Caco-2 (cell line): ENCODE measurements around the gene CD247. TPM values are rescaled to one million over a fixed set of nuclear protein-coding genes. Genes with fewer than 3 reads are reported as not detected.
A peak's percentile ranks its signal among the peaks of the same experiment; 100 is the strongest.

ENCODE experiments used
- BruUV-seq: library from RNA; stranded (reverse); fragments of 400-500 nt; replicated peaks from 2 replicates; lab custom pipeline; 2021; lab: Mats Ljungman, UMichigan
- CTCF ChIA-PET: fragments of 300-600 bp; sonication (Branson Sonifier 250); formaldehyde crosslinking; loops from one replicate; lab custom pipeline; 2022; ENCODE audit warnings: antibody characterized with exemption; lab: Charles Lee
- POLR2A ChIA-PET: fragments of 300-600 bp; sonication (Branson Sonifier 250); formaldehyde crosslinking; loops from one replicate; lab custom pipeline; 2022; ENCODE audit warnings: antibody characterized with exemption; lab: Charles Lee
- DNase-seq, 2 experiments: peaks; one replicate each; pipeline versions ENCODE4 v3.0.0 to v3.0.0-alpha.2; 2020 to 2022
- H3K27me3 ChIP-seq: replicated peaks from 2 replicates; pipeline ENCODE4 v1.6.0; 2011; ENCODE audit warnings: low read length; ENCODE audit not compliant: control insufficient read depth, insufficient read depth
- H3K36me3 ChIP-seq: 2 replicates; pipeline ENCODE4 v1.5.1; 2011; ENCODE audit warnings: low read length; ENCODE audit not compliant: control insufficient read depth, insufficient read depth
- H3K4me1 ChIP-seq: fragments of 250-450 bp; sonication (Bioruptor Pico); 2 replicates; pipeline ENCODE4 v1.5.1; 2020; ENCODE audit warnings: mild to moderate bottlenecking
- H3K4me3 ChIP-seq: 2 replicates; pipeline ENCODE4 v1.5.1; 2011; ENCODE audit warnings: low read depth, mild to moderate bottlenecking, control low read depth, low read length
- H3K9me3 ChIP-seq: fragments of 250-450 bp; sonication (Bioruptor Pico); 2 replicates; pipeline ENCODE4 v1.5.1; 2020; ENCODE audit warnings: mild to moderate bottlenecking, moderate library complexity
- H3K27ac Mint-ChIP-seq: one replicate; pipeline ENCODE4 v1.8.0; 2022; ENCODE audit warnings: mixed read lengths; ENCODE audit not compliant: unreplicated experiment
- H3K27me3 Mint-ChIP-seq: one replicate; pipeline ENCODE4 v1.8.0; 2022; ENCODE audit warnings: mixed read lengths; ENCODE audit not compliant: insufficient read depth, unreplicated experiment
- H3K36me3 Mint-ChIP-seq: one replicate; pipeline ENCODE4 v1.8.0; 2022; ENCODE audit warnings: mild to moderate bottlenecking, mixed read lengths; ENCODE audit not compliant: insufficient read depth, unreplicated experiment
- H3K4me1 Mint-ChIP-seq: one replicate; pipeline ENCODE4 v1.8.0; 2022; ENCODE audit warnings: low read depth, mixed read lengths; ENCODE audit not compliant: unreplicated experiment
- H3K4me3 Mint-ChIP-seq: one replicate; pipeline ENCODE4 v1.8.0; 2022; ENCODE audit warnings: mild to moderate bottlenecking, moderate library complexity, mixed read lengths; ENCODE audit not compliant: unreplicated experiment
- H3K9me3 Mint-ChIP-seq: one replicate; pipeline ENCODE4 v1.8.0; 2022; ENCODE audit warnings: mixed read lengths; ENCODE audit not compliant: unreplicated experiment
- intact Hi-C: fragments of 100-400 bp; cut with micrococcal nuclease; formaldehyde crosslinking; loops from one replicate; pipeline ENCODE4 v1.10.0; 2022; ENCODE audit not compliant: unreplicated experiment
- total RNA-seq: library from RNA; stranded (reverse); gene quantifications from 2 replicates; pipeline ENCODE4 v1.2.3, GENCODE V29; 2022
- TF ChIP-seq, protein P1 (sequence below), 2 experiments: fragments of 200-600 bp in 1 of 2; IDR thresholded peaks; 1 replicate in 1 of 2; 2 replicates in 1 of 2; pipeline versions ENCODE4 v1.5.1 to v1.8.0; 2011 to 2022; ENCODE audit warnings: antibody characterized with exemption in 1 of 2, control low read depth in 1 of 2, inconsistent platforms in 1 of 2, low read depth in 1 of 2, low read length in 1 of 2, mild to moderate bottlenecking in 1 of 2, moderate library complexity in 1 of 2; ENCODE audit not compliant: insufficient read depth in 1 of 2, severe bottlenecking in 1 of 2, unreplicated experiment in 1 of 2

CD247 gene
- total RNA-seq, 1 experiment from 2014 or later = not detected

DNA sequence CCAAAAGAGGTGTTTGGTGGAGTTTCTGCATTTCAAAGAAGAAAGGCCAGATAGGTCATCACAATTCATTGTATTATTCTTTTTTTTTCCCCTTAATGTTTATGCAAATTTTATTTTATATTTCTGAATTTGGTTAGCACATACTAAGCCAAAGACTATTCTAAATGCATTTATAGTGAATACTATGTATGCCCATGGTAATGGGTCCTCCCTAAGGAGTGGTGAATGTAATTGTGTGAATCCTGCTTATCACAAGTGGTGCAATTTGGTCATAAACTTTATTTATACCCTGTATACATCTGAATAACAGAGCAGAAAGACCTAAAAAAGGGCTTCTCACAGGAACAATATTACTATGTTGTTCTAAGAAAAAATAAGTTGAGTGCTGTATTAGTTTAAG, 99.1 kb downstream of the CD247 start:
- no peaks in the 10 kb centered on the region for H3K9me3 Mint-ChIP-seq
- H3K27ac Mint-ChIP-seq = no peak overlapping the region
- H3K27me3 ChIP-seq = no peaks in the 10 kb centered on the region
- H3K36me3 Mint-ChIP-seq = peaks cover 11% of the 10 kb centered on the region
- no peaks in the 10 kb centered on the region for H3K4me1 Mint-ChIP-seq
- H3K36me3 ChIP-seq = no peaks in the 10 kb centered on the region
- H3K4me3 Mint-ChIP-seq = no peak overlapping the region
- CTCF ChIA-PET = no interaction called here
- no peak for DNase-seq
- no peak overlapping the region for H3K4me3 ChIP-seq
- intact Hi-C loops = no loop called here
- POLR2A ChIA-PET = no interaction called here
- no peaks in the 10 kb centered on the region for H3K4me1 ChIP-seq
- no peaks in the 10 kb centered on the region for H3K9me3 ChIP-seq
- TF ChIP-seq, protein P1, sequence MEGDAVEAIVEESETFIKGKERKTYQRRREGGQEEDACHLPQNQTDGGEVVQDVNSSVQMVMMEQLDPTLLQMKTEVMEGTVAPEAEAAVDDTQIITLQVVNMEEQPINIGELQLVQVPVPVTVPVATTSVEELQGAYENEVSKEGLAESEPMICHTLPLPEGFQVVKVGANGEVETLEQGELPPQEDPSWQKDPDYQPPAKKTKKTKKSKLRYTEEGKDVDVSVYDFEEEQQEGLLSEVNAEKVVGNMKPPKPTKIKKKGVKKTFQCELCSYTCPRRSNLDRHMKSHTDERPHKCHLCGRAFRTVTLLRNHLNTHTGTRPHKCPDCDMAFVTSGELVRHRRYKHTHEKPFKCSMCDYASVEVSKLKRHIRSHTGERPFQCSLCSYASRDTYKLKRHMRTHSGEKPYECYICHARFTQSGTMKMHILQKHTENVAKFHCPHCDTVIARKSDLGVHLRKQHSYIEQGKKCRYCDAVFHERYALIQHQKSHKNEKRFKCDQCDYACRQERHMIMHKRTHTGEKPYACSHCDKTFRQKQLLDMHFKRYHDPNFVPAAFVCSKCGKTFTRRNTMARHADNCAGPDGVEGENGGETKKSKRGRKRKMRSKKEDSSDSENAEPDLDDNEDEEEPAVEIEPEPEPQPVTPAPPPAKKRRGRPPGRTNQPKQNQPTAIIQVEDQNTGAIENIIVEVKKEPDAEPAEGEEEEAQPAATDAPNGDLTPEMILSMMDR (IDR thresholded peaks at IDR 0.05; ENCODE audit: insufficient read depth in 1 of 2, low read depth in 1 of 2, low read length in 1 of 2, severe bottlenecking in 1 of 2, unreplicated experiment in 1 of 2) = no peak
- no peaks in the 10 kb centered on the region for H3K27me3 Mint-ChIP-seq
- BruUV-seq = no TSS peak

DNA sequence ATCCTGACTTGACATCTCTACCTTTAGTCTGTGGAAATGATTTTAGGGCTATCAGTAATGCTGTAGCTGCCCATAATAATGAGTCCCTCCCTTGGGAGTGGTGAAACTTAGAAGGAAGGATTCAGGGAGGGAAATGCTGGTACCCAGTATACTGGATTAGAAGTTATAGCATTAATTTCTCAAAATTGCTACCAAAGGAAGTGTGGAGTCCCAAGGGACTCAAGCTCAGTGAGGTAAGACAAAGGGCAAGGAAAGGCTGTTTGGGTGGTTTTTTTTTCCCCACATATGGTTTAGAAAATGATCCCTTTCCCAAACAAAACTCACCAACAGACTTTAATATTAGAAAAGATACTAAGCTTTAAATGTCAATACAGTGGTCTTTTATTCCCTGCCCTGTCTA, 99.9 kb downstream of the CD247 start:
- no peaks in the 10 kb centered on the region for H3K27me3 ChIP-seq
- H3K4me3 ChIP-seq = no peak overlapping the region
- H3K36me3 ChIP-seq = no peaks in the 10 kb centered on the region
- POLR2A ChIA-PET = no interaction called here
- H3K9me3 ChIP-seq = no peaks in the 10 kb centered on the region
- H3K9me3 Mint-ChIP-seq = no peaks in the 10 kb centered on the region
- no TSS peak for BruUV-seq
- TF ChIP-seq, protein P1 (IDR thresholded peaks at IDR 0.05; ENCODE audit: insufficient read depth in 1 of 2, low read depth in 1 of 2, low read length in 1 of 2, severe bottlenecking in 1 of 2, unreplicated experiment in 1 of 2) = no peak
- no peak overlapping the region for H3K4me3 Mint-ChIP-seq
- no peak for DNase-seq
- peaks cover 13% of the 10 kb centered on the region for H3K36me3 Mint-ChIP-seq
- intact Hi-C loops = no loop called here
- H3K4me1 ChIP-seq = no peaks in the 10 kb centered on the region
- no peak overlapping the region for H3K27ac Mint-ChIP-seq
- H3K4me1 Mint-ChIP-seq = no peaks in the 10 kb centered on the region
- no peaks in the 10 kb centered on the region for H3K27me3 Mint-ChIP-seq
- CTCF ChIA-PET = no interaction called here

DNA sequence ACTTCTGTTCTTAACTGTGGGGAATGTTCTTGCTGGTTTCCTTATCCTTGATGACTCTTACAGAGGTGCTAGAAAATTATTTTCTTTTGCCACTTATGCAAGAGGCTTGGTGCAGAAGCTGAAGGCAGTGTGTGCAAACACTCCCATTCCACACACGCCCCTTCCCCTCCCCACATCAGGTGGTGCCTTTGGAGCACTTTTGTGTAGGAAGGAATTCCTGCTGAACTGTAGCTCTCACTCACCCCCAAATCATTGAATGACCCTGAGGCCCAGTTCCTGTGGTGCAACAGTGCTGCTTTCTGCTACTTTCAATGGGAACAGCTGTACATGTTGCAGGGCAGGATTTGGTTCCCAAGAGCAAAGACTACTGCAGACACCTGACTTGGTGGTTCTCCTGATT, 101.8 kb downstream of the CD247 start:
- CTCF ChIA-PET = no interaction called here
- H3K4me3 ChIP-seq = no peak overlapping the region
- no peaks in the 10 kb centered on the region for H3K27me3 ChIP-seq
- TF ChIP-seq, protein P1 (IDR thresholded peaks at IDR 0.05; ENCODE audit: insufficient read depth in 1 of 2, low read depth in 1 of 2, low read length in 1 of 2, severe bottlenecking in 1 of 2, unreplicated experiment in 1 of 2) = no peak
- POLR2A ChIA-PET = no interaction called here
- DNase-seq = peak in 1 of 2 experiments; percentile 31
- no peaks in the 10 kb centered on the region for H3K4me1 ChIP-seq
- H3K9me3 Mint-ChIP-seq = no peaks in the 10 kb centered on the region
- BruUV-seq = no TSS peak
- intact Hi-C loops = no loop called here
- no peaks in the 10 kb centered on the region for H3K9me3 ChIP-seq
- H3K36me3 Mint-ChIP-seq = peaks cover 28% of the 10 kb centered on the region
- no peak overlapping the region for H3K27ac Mint-ChIP-seq
- H3K4me1 Mint-ChIP-seq = no peaks in the 10 kb centered on the region
- no peak overlapping the region for H3K4me3 Mint-ChIP-seq
- H3K36me3 ChIP-seq = peaks cover 1% of the 10 kb centered on the region
- H3K27me3 Mint-ChIP-seq = no peaks in the 10 kb centered on the region
